Measurements from ENCODE around the gene SEMA4G.

DNA sequence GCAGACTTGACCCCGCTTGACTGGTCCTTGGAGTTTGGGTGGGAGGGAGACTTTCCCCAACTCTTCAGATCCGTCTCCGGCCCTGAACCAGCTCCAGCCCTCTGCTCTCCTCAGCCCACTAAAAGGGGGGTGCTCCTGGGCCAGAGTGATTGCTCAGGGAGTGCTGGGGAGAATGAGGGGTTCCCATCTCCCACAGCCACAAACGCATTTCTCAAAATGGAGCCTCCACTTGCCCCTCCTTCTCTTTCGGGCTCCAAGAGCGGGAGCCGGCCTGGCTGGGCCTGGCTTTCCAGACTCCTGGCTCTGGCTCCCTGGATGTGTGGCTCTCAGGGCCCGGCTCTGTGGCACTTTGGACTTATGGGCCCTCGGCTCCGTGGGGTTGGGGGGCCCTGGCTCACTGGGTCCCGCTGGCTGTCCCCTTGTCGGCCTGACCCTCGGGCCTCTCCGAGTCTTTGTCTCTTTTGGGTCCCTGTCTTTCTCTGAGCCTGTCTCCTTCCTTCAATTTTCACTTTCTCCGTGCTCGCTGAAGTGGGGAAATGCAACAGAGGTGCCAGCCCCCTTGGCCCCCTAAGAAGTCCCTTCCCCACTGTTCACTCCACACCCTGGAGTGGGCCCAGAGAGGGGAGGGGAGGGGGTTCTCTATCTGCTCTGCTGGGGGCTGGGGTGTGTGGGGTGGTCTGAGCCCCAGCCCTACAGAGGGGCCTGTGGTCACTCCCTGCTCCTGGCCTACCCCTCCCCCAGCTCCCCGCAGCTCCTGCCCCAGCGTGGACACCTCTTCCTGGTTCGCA lies 31.0 kb downstream of the SEMA4G start:
- TF ChIP-seq, protein P1, sequence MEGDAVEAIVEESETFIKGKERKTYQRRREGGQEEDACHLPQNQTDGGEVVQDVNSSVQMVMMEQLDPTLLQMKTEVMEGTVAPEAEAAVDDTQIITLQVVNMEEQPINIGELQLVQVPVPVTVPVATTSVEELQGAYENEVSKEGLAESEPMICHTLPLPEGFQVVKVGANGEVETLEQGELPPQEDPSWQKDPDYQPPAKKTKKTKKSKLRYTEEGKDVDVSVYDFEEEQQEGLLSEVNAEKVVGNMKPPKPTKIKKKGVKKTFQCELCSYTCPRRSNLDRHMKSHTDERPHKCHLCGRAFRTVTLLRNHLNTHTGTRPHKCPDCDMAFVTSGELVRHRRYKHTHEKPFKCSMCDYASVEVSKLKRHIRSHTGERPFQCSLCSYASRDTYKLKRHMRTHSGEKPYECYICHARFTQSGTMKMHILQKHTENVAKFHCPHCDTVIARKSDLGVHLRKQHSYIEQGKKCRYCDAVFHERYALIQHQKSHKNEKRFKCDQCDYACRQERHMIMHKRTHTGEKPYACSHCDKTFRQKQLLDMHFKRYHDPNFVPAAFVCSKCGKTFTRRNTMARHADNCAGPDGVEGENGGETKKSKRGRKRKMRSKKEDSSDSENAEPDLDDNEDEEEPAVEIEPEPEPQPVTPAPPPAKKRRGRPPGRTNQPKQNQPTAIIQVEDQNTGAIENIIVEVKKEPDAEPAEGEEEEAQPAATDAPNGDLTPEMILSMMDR (IDR thresholded peaks at IDR 0.05; ENCODE audit: insufficient read depth, low read length, poor library complexity, severe bottlenecking): no peak
- no peak for TF ChIP-seq EZH2phosphoT487 (conservative IDR thresholded peaks at IDR 0.05; ENCODE audit: low read length)
